ENCODE results near the gene STRA8.

Gene STRA8

GRCh38 chr7:135239263-135239662 lies 5.6 kb downstream of the STRA8 start:
- no peak for FAIRE-seq
- TF ChIP-seq CTCF (IDR thresholded peaks at IDR 0.05; ENCODE audit: insufficient read depth, missing control alignments) = no peak

GRCh38 chr7:135240441-135240840 lies 6.8 kb downstream of the STRA8 start:
- no peak for TF ChIP-seq CTCF (IDR thresholded peaks at IDR 0.05; ENCODE audit: insufficient read depth, missing control alignments)
- no peak for FAIRE-seq
- no peak for DNase-seq (ENCODE audit: insufficient read length, low spot score)

More at GRCh38 chr7:135239263-135239662, 5.6 kb downstream of the STRA8 start:
- DNase-seq (ENCODE audit: insufficient read length, low spot score) = no peak

GRCh38 chr7:135242096-135242684 lies 8.6 kb downstream of the STRA8 start:
- no peak for FAIRE-seq
- no peak for DNase-seq (ENCODE audit: insufficient read length, low spot score)
- no peak for TF ChIP-seq CTCF (IDR thresholded peaks at IDR 0.05; ENCODE audit: insufficient read depth, missing control alignments)

- no peak for DNase-seq (ENCODE audit: insufficient read length, low spot score)
- FAIRE-seq = no peak
- TF ChIP-seq CTCF (IDR thresholded peaks at IDR 0.05; ENCODE audit: insufficient read depth, missing control alignments) = no peak
Measured at GRCh38 chr7:135245226-135246190, 11.9 kb downstream of the STRA8 start.

GRCh38 chr7:135246191-135246825 lies 12.7 kb downstream of the STRA8 start:
- no peak for DNase-seq (ENCODE audit: insufficient read length, low spot score)
- no peak for TF ChIP-seq CTCF (IDR thresholded peaks at IDR 0.05; ENCODE audit: insufficient read depth, missing control alignments)
- FAIRE-seq = no peak

- no peak for FAIRE-seq
- DNase-seq (ENCODE audit: insufficient read length, low spot score) = no peak
- TF ChIP-seq CTCF (IDR thresholded peaks at IDR 0.05; ENCODE audit: insufficient read depth, missing control alignments) = no peak
Measured at GRCh38 chr7:135247746-135248471, 14.3 kb downstream of the STRA8 start.

Data from D721Med (cell line).